H1 (cell line): Measurements from ENCODE around the gene NFE2L2. TPM values are rescaled to one million over a fixed set of nuclear protein-coding genes. Genes with fewer than 3 reads are reported as not detected.

ENCODE experiments used
- CTCF ChIA-PET: fragments of 300-600 bp; sonication (Branson Sonifier 250); formaldehyde crosslinking; loops from one replicate; lab custom pipeline; 2021; ENCODE audit not compliant: partially characterized antibody; lab: Charles Lee
- POLR2A ChIA-PET: fragments of 300-600 bp; sonication (Branson Sonifier 250); formaldehyde crosslinking; loops from one replicate; lab custom pipeline; 2021; ENCODE audit warnings: inconsistent platforms; ENCODE audit not compliant: partially characterized antibody; lab: Charles Lee
- DNase-seq, 2 experiments: peaks; one replicate each; pipeline versions ENCODE4 v3.0.0 to v3.0.0-alpha.2; 2010 to 2022; ENCODE audit warnings: low spot score in 2 of 2, low read depth in 1 of 2, mixed read lengths in 1 of 2
- FAIRE-seq: peaks from 2 replicates; lab custom pipeline; 2011; peaks lifted over from hg19 to GRCh38; lab: Jason Lieb, UNC
- H2AFZ ChIP-seq: 2 replicates; pipeline ENCODE4 v1.8.1; 2012; ENCODE audit warnings: low read length, inconsistent platforms
- H2AK5ac ChIP-seq: 2 replicates; pipeline ENCODE4 v1.6.1; 2013; ENCODE audit warnings: low read depth, low read length
- H2BK120ac ChIP-seq: replicated peaks from 2 replicates; pipeline ENCODE3; 2013; ENCODE audit warnings: low read depth, low read length, inconsistent platforms
- H2BK12ac ChIP-seq: 2 replicates; pipeline ENCODE4 v1.6.1; 2013; ENCODE audit warnings: low read depth, low read length
- H2BK15ac ChIP-seq: 2 replicates; pipeline ENCODE4 v1.6.1; 2013; ENCODE audit warnings: low read length
- H2BK20ac ChIP-seq: 2 replicates; pipeline ENCODE4 v1.6.1; 2013; ENCODE audit warnings: low read length
- H2BK5ac ChIP-seq: 2 replicates; pipeline ENCODE4 v1.6.1; 2013; ENCODE audit warnings: low read depth, low read length
- H3K14ac ChIP-seq: 2 replicates; pipeline ENCODE4 v1.6.1; 2013; ENCODE audit warnings: inconsistent platforms; ENCODE audit not compliant: insufficient read length
- H3K18ac ChIP-seq: 2 replicates; pipeline ENCODE4 v1.6.1; 2013; ENCODE audit warnings: low read length; ENCODE audit errors: extremely low read depth
- H3K23ac ChIP-seq: 2 replicates; pipeline ENCODE4 v1.6.1; 2013; ENCODE audit warnings: inconsistent platforms; ENCODE audit not compliant: insufficient read length
- H3K23me2 ChIP-seq: 2 replicates; pipeline ENCODE4 v1.6.1; 2013; ENCODE audit warnings: low read depth, low read length
- H3K27ac ChIP-seq: 2 replicates; pipeline ENCODE4 v1.6.1; 2011; ENCODE audit warnings: low read depth, low read length, inconsistent platforms
- H3K27me3 ChIP-seq, 4 experiments: replicated peaks in 1 of 4; 1 replicate in 1 of 4; 2 replicates in 3 of 4; pipeline versions ENCODE4 v1.6.1 to v1.8.1; 2011 to 2013; ENCODE audit warnings: low read length in 3 of 4, mild to moderate bottlenecking in 3 of 4, inconsistent platforms in 2 of 4, mixed read lengths in 2 of 4, moderate library complexity in 1 of 4; ENCODE audit not compliant: control insufficient read depth in 3 of 4, insufficient read depth in 3 of 4; ENCODE audit errors: extremely low read depth in 1 of 4
- H3K36me3 ChIP-seq, 4 experiments: 2 replicates each; pipeline versions ENCODE4 v1.6.1 to v1.8.1; 2011 to 2013; ENCODE audit warnings: mild to moderate bottlenecking in 4 of 4, low read length in 3 of 4, moderate library complexity in 2 of 4, control low read depth in 1 of 4, inconsistent platforms in 1 of 4; ENCODE audit not compliant: insufficient read depth in 4 of 4, control insufficient read depth in 2 of 4
- H3K4ac ChIP-seq: replicated peaks from 2 replicates; pipeline ENCODE3; 2013; ENCODE audit warnings: low read length, low read depth, mixed read lengths, inconsistent platforms; ENCODE audit not compliant: insufficient read length
- H3K4me1 ChIP-seq, 4 experiments: replicated peaks in 1 of 4; 1 replicate in 1 of 4; 2 replicates in 3 of 4; pipeline versions ENCODE4 v1.6.1 to v1.8.1; 2011 to 2013; ENCODE audit warnings: low read length in 3 of 4, inconsistent platforms in 2 of 4, mixed read lengths in 1 of 4; ENCODE audit not compliant: insufficient read depth in 4 of 4, control insufficient read depth in 3 of 4
- H3K4me2 ChIP-seq, 2 experiments: 2 replicates each; pipeline versions ENCODE4 v1.6.1 to v1.8.1; 2011 to 2013; ENCODE audit warnings: low read depth in 2 of 2, low read length in 2 of 2, control low read depth in 1 of 2, inconsistent platforms in 1 of 2, mild to moderate bottlenecking in 1 of 2; ENCODE audit not compliant: insufficient read depth in 1 of 2
- H3K4me3 ChIP-seq, 4 experiments: fragments of 200-600, 300-600 bp in 1 of 4; sonication (generic), shearing (Covaris generic), sonication (Bioruptor Twin) in 1 of 4; 2 replicates each; pipeline versions ENCODE4 v1.5.1 to v1.8.1; 2011 to 2016; ENCODE audit warnings: low read length in 4 of 4, low read depth in 3 of 4, control low read depth in 2 of 4, inconsistent platforms in 2 of 4, mild to moderate bottlenecking in 2 of 4, mixed read lengths in 1 of 4, moderate library complexity in 1 of 4; ENCODE audit not compliant: insufficient read depth in 2 of 4; ENCODE audit errors: extremely low read depth in 1 of 4
- H3K56ac ChIP-seq: replicated peaks from 2 replicates; pipeline ENCODE3; 2013; ENCODE audit warnings: low read depth, mild to moderate bottlenecking, mixed read lengths, low read length, inconsistent platforms; ENCODE audit not compliant: insufficient read length
- H3K79me1 ChIP-seq: 2 replicates; pipeline ENCODE4 v1.6.1; 2013; ENCODE audit warnings: low read depth, low read length, control low read depth
- H3K79me2 ChIP-seq, 2 experiments: 2 replicates each; pipeline versions ENCODE4 v1.6.1 to v1.8.1; 2012 to 2013; ENCODE audit warnings: low read length in 2 of 2, mild to moderate bottlenecking in 2 of 2, inconsistent platforms in 1 of 2; ENCODE audit not compliant: insufficient read depth in 2 of 2, control insufficient read depth in 1 of 2
- H3K9ac ChIP-seq, 4 experiments: replicated peaks in 1 of 4; 1 replicate in 1 of 4; 2 replicates in 3 of 4; pipeline versions ENCODE4 v1.6.1 to v1.8.1; 2011 to 2013; ENCODE audit warnings: low read depth in 3 of 4, low read length in 3 of 4, control low read depth in 2 of 4, mild to moderate bottlenecking in 2 of 4, moderate library complexity in 2 of 4, inconsistent platforms in 1 of 4; ENCODE audit errors: extremely low read depth in 1 of 4
- H3K9me3 ChIP-seq, 2 experiments: 2 replicates each; pipeline versions ENCODE4 v1.6.1 to v1.8.1; 2012 to 2013; ENCODE audit warnings: mild to moderate bottlenecking in 2 of 2, moderate library complexity in 2 of 2, control low read depth in 1 of 2, inconsistent platforms in 1 of 2, low read depth in 1 of 2, low read length in 1 of 2, mixed read lengths in 1 of 2; ENCODE audit not compliant: insufficient read depth in 2 of 2
- H4K20me1 ChIP-seq, 2 experiments: replicated peaks in 1 of 2; 2 replicates each; pipeline versions ENCODE3 to v1.8.1; 2011 to 2013; ENCODE audit warnings: inconsistent platforms in 2 of 2, low read length in 2 of 2, mild to moderate bottlenecking in 1 of 2; ENCODE audit not compliant: insufficient read depth in 2 of 2, control insufficient read depth in 1 of 2
- H4K5ac ChIP-seq: 2 replicates; pipeline ENCODE4 v1.6.1; 2013; ENCODE audit warnings: low read length, low read depth, mixed read lengths, inconsistent platforms; ENCODE audit not compliant: insufficient read length
- H4K8ac ChIP-seq: 2 replicates; pipeline ENCODE4 v1.8.0; 2013; ENCODE audit warnings: mild to moderate bottlenecking, moderate library complexity, low read length, inconsistent platforms; ENCODE audit not compliant: insufficient read depth; ENCODE audit errors: extremely low read depth
- H4K91ac ChIP-seq: replicated peaks from 2 replicates; pipeline ENCODE3; 2013; ENCODE audit warnings: low read length, mixed read lengths, inconsistent platforms; ENCODE audit not compliant: insufficient read length
- YY1 ChIP-seq: IDR thresholded peaks from 2 replicates; pipeline ENCODE4 v1.6.1; 2011; ENCODE audit warnings: low read depth, mild to moderate bottlenecking, low read length
- WGBS, 2 experiments: shearing (Covaris generic) in 1 of 2; methylation state at CpG; one replicate each; pipeline versions ENCODE4 v1.1.6 to v1.1.7; 2013 to 2015; ENCODE audit warnings: low lambda C conversion rate in 2 of 2, mixed read lengths in 2 of 2, inconsistent platforms in 1 of 2, low coverage in 1 of 2, missing lambda C conversion rate in 1 of 2; ENCODE audit not compliant: insufficient replicate concordance in 2 of 2, insufficient coverage in 1 of 2, insufficient read length in 1 of 2; ENCODE audit errors: extremely low coverage in 1 of 2, missing lambda C conversion rate in 1 of 2; 5-methylcytosine and 5-hydroxymethylcytosine counted together
- polyA plus RNA-seq, 7 experiments: library from polyadenylated mRNA; depleted of rRNA in 3 of 7; stranded (reverse) in 5 of 7; unstranded in 2 of 7; fragments of >200 nt in 5 of 7; fragments of 200-250 nt in 2 of 7; gene quantifications; 1 replicate in 5 of 7; 2 replicates in 1 of 7; 4 replicates in 1 of 7; pipeline versions ENCODE4 v1.2.1 to v1.2.3, GENCODE V29; 2011 to 2013; ENCODE audit warnings: missing spikeins in 2 of 7, mixed read lengths in 2 of 7
- total RNA-seq: library from RNA; stranded (reverse); fragmentation: NEBNext Ultra II Directional; extraction: Animal tissue kit (Norgen Biotek cat#: 25700); gene quantifications from 2 replicates; pipeline ENCODE4 v1.2.1, GENCODE V29; 2021

NFE2L2 gene
- total and polyA plus RNA-seq, 2 of the 8 experiments (the other 6 are each of a cell fraction or from before 2014, with no cell fraction given), result 33.2 to 34.5 TPM

- Histone ChIP-seq H3K9ac (no peak overlapping the region), H2AFZ (no peak overlapping the region), H2BK12ac (no peak overlapping the region), H3K4ac (no peak overlapping the region), H4K91ac (no peak overlapping the region), H3K9me3 (peaks cover 7 to 8% of the 10 kb centered on the region in 2 experiments), H4K20me1 (peaks cover 4% of the 10 kb centered on the region in 2 experiments), H3K18ac (no peak overlapping the region), H4K5ac (no peak overlapping the region), H3K23ac (no peak overlapping the region), H3K36me3 (peaks cover 0 to 3% (median 0%) of the 10 kb centered on the region in 4 experiments; a peak in 1 of 8 replicates), H2BK5ac (no peak overlapping the region), H2BK15ac (no peak overlapping the region), H3K4me2 (peak overlapping the region in 1 of 2 experiments; percentile 69; a peak in 1 of 4 replicates), H3K79me1 (no peaks in the 10 kb centered on the region; the same call in 1 of the 2 replicates), H3K4me1 (peaks cover 0 to 2% (median 1%) of the 10 kb centered on the region in 4 experiments; a peak in 2 of 7 replicates), H4K8ac (no peak overlapping the region), H3K79me2 (peaks cover 15 to 69% of the 10 kb centered on the region in 2 experiments), H2BK20ac (no peak overlapping the region), H3K27me3 (no peaks in the 10 kb centered on the region), H3K27ac (no peak overlapping the region), H3K56ac (no peak overlapping the region), H2AK5ac (no peak overlapping the region), H3K4me3 (peak overlapping the region in 1 of 4 experiments; percentile 71; a peak in 2 of 8 replicates), H3K14ac (no peak overlapping the region), H2BK120ac (no peak overlapping the region), H3K23me2 (peaks cover 6% of the 10 kb centered on the region)
- ChIA-PET POLR2A (interaction anchor here (0.8 to 1.9 kb wide), 2 partner anchors 11 to 39 kb away, joined by 3 to 6 read pairs; no protein-coding TSS in a partner anchor), CTCF (interaction anchor here (1.2 to 2.7 kb wide), 3 partner anchors 10 to 97 kb away, joined by 3 to 15 read pairs (median 4); no protein-coding TSS in a partner anchor)
- DNase-seq, result no peak
- 89% methylated on average over 5 of the region's 5 CpGs; no CpG with 5 or more reads in 1 of the 2 experiments for WGBS, 2 experiments
- no peak for TF ChIP-seq YY1
- no peak for FAIRE-seq
Observed at GRCh38 chr2:177261116-177262060, 3.1 kb downstream of the NFE2L2 start.
